Mucosa of rectum (tissue), 2 donors: ENCODE data around the gene ARHGAP6.

Source experiments
- H3K27ac ChIP-seq, 2 donors: one replicate each; pipeline ENCODE4 v1.7.0; 2013; ENCODE audit warnings: inconsistent platforms in 2 of 2, low read depth in 2 of 2, low read length in 2 of 2
- H3K27me3 ChIP-seq, 2 donors: one replicate each; pipeline ENCODE4 v1.7.0; 2013; ENCODE audit warnings: low read length in 2 of 2; ENCODE audit not compliant: control insufficient read depth in 2 of 2, insufficient read depth in 2 of 2
- H3K36me3 ChIP-seq, 2 donors: one replicate each; pipeline ENCODE4 v1.7.0; 2013; ENCODE audit warnings: low read length in 2 of 2; ENCODE audit not compliant: control insufficient read depth in 2 of 2, insufficient read depth in 2 of 2
- H3K4me1 ChIP-seq, 2 donors: one replicate each; pipeline ENCODE4 v1.7.0; 2013; ENCODE audit warnings: low read length in 2 of 2, mild to moderate bottlenecking in 1 of 2; ENCODE audit not compliant: control insufficient read depth in 2 of 2, insufficient read depth in 2 of 2
- H3K4me3 ChIP-seq, 2 donors: one replicate each; pipeline ENCODE4 v1.7.0; 2013; ENCODE audit warnings: low read length in 2 of 2
- H3K9ac ChIP-seq, 2 donors: one replicate each; pipeline ENCODE4 v1.7.0; 2013; ENCODE audit warnings: low read length in 2 of 2, low read depth in 1 of 2, mild to moderate bottlenecking in 1 of 2
- H3K9me3 ChIP-seq, 2 donors: one replicate each; pipeline ENCODE4 v1.7.0; 2013; ENCODE audit warnings: low read length in 2 of 2; ENCODE audit not compliant: control insufficient read depth in 2 of 2
- donor health status: healthy.
- donor health status: Normal muscosa, but diverticular disease.

ARHGAP6 gene, protein sequence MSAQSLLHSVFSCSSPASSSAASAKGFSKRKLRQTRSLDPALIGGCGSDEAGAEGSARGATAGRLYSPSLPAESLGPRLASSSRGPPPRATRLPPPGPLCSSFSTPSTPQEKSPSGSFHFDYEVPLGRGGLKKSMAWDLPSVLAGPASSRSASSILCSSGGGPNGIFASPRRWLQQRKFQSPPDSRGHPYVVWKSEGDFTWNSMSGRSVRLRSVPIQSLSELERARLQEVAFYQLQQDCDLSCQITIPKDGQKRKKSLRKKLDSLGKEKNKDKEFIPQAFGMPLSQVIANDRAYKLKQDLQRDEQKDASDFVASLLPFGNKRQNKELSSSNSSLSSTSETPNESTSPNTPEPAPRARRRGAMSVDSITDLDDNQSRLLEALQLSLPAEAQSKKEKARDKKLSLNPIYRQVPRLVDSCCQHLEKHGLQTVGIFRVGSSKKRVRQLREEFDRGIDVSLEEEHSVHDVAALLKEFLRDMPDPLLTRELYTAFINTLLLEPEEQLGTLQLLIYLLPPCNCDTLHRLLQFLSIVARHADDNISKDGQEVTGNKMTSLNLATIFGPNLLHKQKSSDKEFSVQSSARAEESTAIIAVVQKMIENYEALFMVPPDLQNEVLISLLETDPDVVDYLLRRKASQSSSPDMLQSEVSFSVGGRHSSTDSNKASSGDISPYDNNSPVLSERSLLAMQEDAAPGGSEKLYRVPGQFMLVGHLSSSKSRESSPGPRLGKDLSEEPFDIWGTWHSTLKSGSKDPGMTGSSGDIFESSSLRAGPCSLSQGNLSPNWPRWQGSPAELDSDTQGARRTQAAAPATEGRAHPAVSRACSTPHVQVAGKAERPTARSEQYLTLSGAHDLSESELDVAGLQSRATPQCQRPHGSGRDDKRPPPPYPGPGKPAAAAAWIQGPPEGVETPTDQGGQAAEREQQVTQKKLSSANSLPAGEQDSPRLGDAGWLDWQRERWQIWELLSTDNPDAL (N-terminal part only)

DNA sequence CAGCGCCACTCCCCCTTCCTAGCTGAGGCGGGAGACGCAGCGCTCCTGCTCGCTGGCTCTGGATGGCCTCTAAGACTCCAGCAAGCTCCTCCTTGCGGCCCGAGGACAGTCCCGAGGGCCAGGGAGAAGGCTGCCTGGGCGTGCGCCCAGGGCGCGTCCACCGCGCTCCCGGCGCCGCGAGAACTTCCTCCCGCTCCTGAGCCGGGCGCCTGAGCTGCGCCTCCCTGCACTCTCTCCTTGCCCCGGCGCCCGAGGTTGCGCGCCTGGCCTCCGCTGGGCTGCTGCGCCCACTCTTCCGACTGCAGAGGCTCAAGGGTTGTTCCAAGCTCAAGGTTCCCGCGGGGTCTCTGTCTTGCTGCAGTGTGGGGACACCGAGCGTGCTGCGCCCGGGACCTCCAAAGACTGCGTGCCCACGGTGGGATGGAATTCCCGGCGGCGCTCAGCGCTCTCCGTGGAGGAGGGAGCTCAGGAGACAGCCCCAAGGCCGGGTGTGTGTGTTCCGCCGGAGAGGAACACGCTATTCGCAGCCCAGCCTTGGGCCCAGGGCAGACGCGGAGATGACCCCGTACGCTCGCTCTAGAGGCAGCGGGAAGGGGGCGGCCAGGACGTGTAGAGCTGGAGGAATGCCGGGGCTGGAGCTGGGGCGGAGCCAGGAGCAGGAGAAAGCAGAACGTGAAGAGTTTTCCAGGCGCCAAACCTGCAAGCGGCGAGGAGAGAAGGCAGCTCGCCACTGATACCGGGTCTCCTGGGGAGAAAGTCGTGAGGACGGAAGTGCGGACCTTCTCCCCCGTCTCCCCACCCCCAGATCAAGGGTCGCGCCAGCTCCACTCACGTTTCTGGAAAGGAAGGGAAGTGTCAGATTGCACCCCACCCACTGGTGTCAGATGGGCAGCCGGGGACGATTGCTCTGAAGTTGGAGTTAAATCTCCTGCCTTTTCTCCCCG is at the start of gene ARHGAP6:
Gene ARHGAP6 (minus strand): TSS at position 753 of the 944 bp plus-strand sequence. CDS start 1,092 bp downstream, outside the sequence.
- H3K4me1 ChIP-seq: no peaks in the 10 kb centered on the region
- H3K36me3 ChIP-seq: no peaks in the 10 kb centered on the region
- no peaks in the 10 kb centered on the region for H3K9me3 ChIP-seq
- peaks cover 0 to 6% of the 10 kb centered on the region in 2 donors for H3K27me3 ChIP-seq
- no peak within 1 kb of the TSS for H3K27ac ChIP-seq
- no peak within 1 kb of the TSS for H3K9ac ChIP-seq
- peak within 1 kb of the TSS; percentile 37 to 51 for H3K4me3 ChIP-seq

GRCh38 chrX:11704725-11705495 is 39.2 kb upstream of the ARHGAP6 start:
- Histone ChIP-seq H3K4me3 (no peak overlapping the region), H3K4me1 (no peaks in the 10 kb centered on the region), H3K27ac (no peak overlapping the region), H3K27me3 (no peaks in the 10 kb centered on the region), H3K9me3 (no peaks in the 10 kb centered on the region), H3K36me3 (no peaks in the 10 kb centered on the region), H3K9ac (no peak overlapping the region)

- Histone ChIP-seq H3K36me3 (no peaks in the 10 kb centered on the region), H3K4me3 (no peak overlapping the region), H3K9me3 (no peaks in the 10 kb centered on the region), H3K27me3 (no peaks in the 10 kb centered on the region), H3K4me1 (no peaks in the 10 kb centered on the region), H3K9ac (no peak overlapping the region), H3K27ac (no peak overlapping the region)
Observed at GRCh38 chrX:11703855-11704254, 38.1 kb upstream of the ARHGAP6 start.

DNA sequence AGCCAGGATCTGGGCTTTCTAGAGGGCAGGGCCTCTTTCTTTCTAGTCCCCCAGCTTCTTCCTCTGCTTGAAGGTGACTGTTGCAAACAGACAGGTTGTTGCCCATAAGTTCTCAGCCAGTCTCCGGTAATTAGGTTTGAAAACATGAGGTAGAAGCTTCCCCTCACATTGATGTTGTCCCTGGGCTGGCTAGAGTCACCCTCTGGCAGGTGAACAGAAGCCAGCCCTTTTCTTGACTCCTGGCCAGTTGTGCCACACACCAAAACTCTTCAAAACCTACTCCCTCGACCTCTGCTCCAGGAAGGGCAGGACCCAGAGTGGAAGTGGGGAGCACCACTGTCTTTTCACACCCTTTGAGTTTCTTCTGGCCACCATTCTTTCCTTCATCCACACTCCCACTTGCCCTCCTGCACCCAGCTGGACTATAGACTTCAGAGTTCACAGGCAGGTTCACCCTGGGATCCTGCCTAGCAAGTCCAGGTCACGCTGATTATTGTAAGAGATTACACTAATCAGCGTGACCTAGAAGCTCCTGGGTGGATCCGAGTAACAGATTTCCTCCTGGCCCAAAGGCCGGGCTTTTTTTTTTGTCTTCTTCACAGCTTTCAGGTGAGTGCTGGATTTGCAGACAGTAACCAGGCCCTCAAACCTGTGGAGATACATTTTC is 37.4 kb upstream of the ARHGAP6 start:
- H3K9me3 ChIP-seq: no peaks in the 10 kb centered on the region
- H3K36me3 ChIP-seq: no peaks in the 10 kb centered on the region
- no peaks in the 10 kb centered on the region for H3K27me3 ChIP-seq
- no peak overlapping the region for H3K4me3 ChIP-seq
- H3K27ac ChIP-seq: no peak overlapping the region
- no peaks in the 10 kb centered on the region for H3K4me1 ChIP-seq
- H3K9ac ChIP-seq: no peak overlapping the region

GRCh38 chrX:11702420-11702819 is 36.7 kb upstream of the ARHGAP6 start:
- no peaks in the 10 kb centered on the region for H3K27me3 ChIP-seq
- H3K4me3 ChIP-seq: no peak overlapping the region
- no peaks in the 10 kb centered on the region for H3K36me3 ChIP-seq
- H3K9ac ChIP-seq: no peak overlapping the region
- H3K4me1 ChIP-seq: no peaks in the 10 kb centered on the region
- no peak overlapping the region for H3K27ac ChIP-seq
- no peaks in the 10 kb centered on the region for H3K9me3 ChIP-seq

DNA sequence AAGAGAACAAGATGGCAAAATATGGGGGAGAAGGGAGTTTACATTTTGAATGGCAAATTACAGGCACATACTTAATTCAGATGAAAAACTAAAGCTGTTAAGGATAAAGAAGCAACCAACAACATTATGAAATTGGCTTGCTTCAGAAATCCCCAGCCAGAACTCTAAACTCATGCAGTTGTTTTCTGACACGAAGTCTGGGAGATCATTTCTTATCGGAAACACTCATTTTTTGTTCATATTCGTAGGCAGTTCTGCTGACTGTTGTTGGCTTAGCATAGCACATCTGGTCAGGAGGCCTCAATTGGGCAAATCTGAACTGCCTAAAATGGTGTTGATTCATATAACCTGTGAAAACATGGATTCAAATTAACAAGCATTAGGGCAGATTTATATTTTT is 33.0 kb upstream of the ARHGAP6 start:
- Histone ChIP-seq H3K27me3 (no peaks in the 10 kb centered on the region), H3K36me3 (no peaks in the 10 kb centered on the region), H3K9ac (no peak overlapping the region), H3K4me1 (no peaks in the 10 kb centered on the region), H3K27ac (no peak overlapping the region), H3K9me3 (no peaks in the 10 kb centered on the region), H3K4me3 (no peak overlapping the region)

DNA sequence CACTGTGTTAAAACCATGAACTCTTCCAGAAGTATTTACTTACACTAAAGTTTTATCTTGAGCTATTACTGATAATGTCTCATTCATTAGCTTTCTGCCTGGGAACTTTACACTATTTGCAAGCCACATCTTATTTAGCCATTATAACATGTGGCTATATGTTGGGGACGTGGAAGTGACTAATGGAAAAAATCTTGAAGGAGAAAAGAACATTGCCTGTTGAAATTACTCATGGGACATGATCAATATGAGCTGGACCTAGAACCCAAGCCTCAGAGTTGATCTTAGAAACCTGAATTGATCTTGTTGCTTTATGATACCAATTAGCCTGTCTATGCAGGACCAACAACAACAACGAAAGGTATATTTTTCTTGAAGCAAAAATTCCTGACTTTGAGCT is 22.5 kb upstream of the ARHGAP6 start:
- H3K9me3 ChIP-seq: no peaks in the 10 kb centered on the region
- peaks cover 0 to 4% of the 10 kb centered on the region in 2 donors for H3K27me3 ChIP-seq
- H3K9ac ChIP-seq: no peak overlapping the region
- no peaks in the 10 kb centered on the region for H3K36me3 ChIP-seq
- no peaks in the 10 kb centered on the region for H3K4me1 ChIP-seq
- no peak overlapping the region for H3K27ac ChIP-seq
- no peak overlapping the region for H3K4me3 ChIP-seq

DNA sequence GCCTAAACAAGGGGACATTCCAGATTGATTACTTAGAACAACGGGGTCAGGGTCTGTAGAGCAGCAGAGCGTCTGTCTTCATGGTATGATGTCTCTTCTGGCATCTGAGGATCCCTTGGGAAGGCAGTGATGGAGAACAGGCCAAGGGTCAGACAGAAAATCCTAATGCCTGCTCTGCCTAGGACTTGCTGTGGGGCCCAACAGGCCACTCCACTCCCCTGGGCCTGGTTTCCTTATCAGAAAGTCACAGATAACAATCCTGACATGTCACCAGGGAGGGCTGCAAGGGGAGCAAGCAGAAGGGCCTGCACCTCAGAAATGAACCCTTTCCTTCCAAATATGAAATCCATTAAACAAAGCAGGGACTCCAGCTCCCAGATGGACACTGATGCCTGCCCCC is 21.4 kb upstream of the ARHGAP6 start:
- H3K27ac ChIP-seq: no peak overlapping the region
- no peaks in the 10 kb centered on the region for H3K4me1 ChIP-seq
- H3K9me3 ChIP-seq: no peaks in the 10 kb centered on the region
- no peak overlapping the region for H3K9ac ChIP-seq
- no peak overlapping the region for H3K4me3 ChIP-seq
- H3K36me3 ChIP-seq: no peaks in the 10 kb centered on the region
- peaks cover 0 to 2% of the 10 kb centered on the region in 2 donors for H3K27me3 ChIP-seq

GRCh38 chrX:11683057-11683456 is 17.3 kb upstream of the ARHGAP6 start:
- no peak overlapping the region for H3K27ac ChIP-seq
- peaks cover 0 to 2% of the 10 kb centered on the region in 2 donors for H3K27me3 ChIP-seq
- no peak overlapping the region for H3K4me3 ChIP-seq
- H3K4me1 ChIP-seq: no peaks in the 10 kb centered on the region
- H3K9me3 ChIP-seq: no peaks in the 10 kb centered on the region
- H3K9ac ChIP-seq: no peak overlapping the region
- H3K36me3 ChIP-seq: no peaks in the 10 kb centered on the region
